Activated CD4-positive, alpha-beta T cell treated with anti-CD3 and anti-CD28 coated beads, Interleukin-2, amount 50 U/mL, for 1 hour (primary cell): ENCODE results near the gene FAM171A2.

Experiments used
- DNase-seq: peaks from one replicate; pipeline ENCODE4 v3.0.0-alpha.2; 2020

The FAM171A2 gene

DNA sequence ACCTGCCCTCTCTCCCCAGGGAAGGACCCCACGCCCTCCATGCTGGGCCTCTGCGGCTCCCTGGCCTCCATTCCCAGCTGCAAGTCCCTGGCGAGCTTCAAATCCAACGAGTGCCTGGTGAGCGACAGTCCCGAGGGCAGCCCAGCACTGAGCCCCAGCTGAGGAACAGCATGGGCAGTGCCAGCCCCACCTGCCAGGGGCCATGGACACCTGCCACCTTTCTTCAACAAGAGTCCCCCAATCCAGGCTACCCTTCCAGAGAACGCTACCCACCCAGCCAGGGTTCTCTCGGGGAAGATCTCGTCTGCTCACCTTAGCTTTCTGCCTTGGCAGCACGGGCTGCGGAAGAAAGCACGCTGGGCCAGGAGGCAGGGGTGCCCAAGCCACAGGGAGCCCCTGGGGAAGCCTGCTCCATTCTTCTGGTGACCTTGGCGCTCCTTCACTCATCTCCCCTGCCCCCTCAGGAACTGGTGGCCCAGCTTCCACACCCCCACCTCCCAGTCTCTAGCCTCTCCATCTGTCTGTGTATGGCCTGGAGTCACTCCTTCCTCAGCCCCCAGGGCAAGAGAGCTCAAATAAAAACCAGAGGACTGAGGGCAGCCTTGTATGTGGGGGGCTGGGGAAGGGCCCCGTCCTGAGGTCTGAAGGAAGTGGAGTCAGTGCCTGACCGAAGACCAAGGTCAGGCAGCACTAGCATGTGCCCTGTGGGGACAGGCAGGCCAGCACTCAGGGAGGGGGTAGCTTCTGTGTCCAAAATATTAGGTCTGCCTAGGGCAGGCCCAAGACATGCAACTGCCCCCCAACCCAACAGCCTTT lies 45.4 kb downstream of the FAM171A2 start:
- no peak for DNase-seq

DNA sequence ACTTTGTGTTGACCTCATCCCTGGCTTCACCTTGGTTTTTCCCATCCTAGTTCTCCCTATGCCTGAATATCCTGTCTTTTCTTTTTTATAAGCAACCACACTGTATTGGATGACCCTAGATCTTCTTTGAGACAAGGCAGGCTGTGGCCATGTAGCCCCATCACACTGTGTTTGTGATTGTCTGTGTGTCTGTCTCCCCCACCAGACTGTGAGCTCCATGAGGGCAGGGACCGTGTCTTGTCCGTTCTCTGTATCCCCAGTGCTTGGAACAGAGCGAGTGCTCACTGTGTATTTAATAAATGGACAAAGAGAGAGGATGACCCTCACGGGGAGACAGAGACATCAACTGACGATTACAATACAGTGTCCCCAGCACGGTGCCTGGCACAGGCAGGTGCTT lies 46.1 kb downstream of the FAM171A2 start:
- DNase-seq = no peak

DNA sequence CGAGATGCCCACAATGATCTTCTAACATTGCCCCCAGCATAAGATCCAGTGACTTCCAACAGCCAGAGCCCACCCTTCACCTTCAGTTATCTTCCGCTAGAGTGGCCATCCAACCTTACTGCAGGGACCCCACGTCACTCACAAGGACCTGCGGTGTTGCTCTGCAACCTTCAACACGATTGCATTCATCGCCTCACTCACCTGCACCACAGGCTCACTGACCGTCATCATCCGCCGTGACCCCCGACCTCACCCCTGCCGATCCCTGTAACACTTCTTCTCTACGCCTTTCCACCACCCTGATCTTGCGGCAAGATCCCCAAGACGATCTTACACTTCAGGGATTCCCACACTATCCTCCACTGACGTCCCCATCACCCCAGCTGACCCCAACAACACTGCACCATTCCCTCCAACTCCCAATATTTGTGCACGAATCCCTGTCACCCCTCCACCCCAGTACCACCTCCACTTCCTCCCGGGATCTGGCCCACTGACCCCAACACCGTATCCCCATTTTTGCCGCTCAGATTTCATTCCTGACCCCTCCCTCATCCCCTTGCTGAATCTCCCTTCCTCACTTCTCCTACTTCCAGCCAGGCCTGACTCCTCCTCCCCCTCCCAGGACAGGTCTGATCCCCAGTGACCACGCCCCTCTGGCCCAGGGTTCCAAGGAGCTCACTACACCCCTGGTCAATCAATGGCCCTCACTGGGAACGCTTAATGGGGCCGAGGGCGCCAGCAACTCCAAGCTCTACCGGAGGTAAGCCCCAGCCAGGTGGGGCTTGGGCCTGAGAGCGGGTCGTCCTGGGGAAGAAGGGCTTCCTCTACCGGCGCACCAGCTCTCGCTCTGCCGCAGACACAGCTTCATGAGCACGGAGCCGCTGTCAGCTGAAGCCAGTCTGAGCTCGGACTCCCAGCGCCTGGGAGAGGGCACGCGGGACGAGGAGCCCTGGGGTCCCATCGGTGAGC lies 47.6 kb downstream of the FAM171A2 start:
- no peak for DNase-seq

DNA sequence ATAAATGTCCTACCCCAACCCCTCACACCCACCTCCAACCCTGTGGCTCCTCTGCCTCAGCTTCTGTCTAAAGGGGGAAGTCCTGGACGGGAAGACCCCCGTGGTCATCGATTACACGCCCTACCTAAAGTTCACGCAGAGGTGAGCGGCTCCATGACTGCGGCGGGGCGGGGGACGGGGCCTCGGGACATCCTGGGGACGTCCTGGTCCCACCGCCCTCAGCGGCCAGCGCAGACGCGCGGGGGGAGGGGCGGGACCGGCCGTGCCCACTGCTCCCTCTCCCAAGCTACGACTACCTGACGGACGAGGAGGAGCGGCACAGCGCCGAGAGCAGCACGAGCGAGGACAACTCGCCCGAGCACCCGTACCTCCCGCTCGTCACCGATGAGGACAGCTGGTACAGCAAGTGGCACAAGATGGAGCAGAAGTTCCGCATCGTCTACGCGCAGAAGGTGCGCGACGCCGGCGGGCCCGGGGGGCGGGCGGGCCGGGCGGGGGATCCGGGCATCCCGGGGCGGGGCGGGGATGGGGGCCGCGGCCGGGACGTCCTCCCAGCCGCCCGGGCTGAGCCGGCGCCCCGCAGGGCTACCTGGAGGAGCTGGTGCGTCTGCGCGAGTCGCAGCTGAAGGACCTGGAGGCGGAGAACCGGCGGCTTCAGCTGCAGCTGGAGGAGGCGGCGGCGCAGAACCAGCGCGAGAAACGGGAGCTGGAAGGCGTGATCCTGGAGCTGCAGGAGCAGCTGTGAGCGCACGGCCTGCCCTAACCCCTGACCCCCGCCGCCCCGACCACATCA lies 48.6 kb downstream of the FAM171A2 start:
- DNase-seq = peak; percentile 25

DNA sequence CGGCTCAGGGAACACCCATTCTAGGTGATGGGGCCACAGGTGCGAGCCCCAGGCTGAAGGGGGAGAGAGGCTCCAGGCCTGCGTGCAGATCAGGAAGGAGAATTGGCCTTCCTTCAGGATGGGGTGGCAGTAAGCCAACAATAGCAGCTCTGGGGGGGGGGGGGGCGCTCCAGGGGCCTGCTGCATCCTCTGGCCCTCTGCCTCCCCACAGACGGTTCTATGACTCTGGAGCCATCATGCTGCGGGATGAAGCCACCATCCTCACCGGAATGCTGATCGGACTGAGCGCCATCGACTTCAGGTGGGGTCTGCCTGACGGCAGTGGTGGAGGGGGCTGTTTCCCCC lies 49.2 kb downstream of the FAM171A2 start:
- DNase-seq = no peak

DNA sequence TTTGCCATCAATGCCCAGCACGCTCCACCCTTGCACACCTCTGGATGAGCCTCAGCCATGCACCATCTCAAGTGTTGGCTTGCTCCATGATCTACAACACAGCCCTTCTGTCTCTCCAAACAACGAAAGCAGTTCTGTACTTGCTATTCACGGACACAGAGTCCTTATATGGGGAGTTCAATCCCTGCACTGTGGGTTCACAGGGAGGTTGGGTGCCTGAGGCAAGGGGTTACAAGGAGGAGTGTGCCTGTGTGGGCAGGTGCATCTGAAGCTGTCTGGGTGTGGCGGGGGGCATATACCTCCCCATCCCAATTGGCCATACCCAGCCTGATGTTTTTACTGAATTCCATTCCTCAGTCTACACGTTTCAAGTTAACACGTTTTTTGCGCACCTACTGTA lies 49.6 kb downstream of the FAM171A2 start:
- DNase-seq = no peak

DNA sequence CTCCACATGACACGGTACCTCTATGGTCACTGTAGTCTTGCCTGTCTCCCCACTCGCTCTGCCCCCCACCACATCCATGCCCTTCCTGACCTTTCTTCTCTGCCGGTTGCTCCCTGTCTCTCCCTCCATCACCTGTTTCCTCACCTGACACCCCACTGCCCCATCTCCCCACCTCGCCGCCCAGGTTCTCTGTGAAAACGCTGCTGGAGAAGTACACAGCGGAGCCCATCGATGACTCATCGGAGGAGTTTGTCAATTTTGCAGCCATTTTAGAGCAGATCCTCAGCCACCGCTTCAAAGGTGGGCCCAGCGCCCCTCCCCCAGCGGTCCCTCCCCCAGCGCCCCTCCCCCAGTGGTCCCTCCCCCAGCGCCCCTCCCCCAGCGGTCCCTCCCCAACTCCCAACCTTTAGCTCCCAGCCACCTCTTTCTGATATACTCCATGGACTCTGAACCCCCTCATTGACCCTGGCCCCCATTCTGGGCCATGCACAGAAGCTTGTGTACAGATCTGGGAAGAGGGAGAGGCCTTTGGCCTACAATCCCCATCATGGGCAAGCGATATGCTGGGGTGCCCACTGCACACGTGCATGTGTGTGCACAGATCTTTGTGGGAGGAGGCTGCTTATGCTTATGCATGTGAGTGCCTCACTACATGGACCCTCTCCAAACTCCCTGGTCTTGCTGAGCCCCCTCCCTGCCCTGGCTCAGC lies 51.1 kb downstream of the FAM171A2 start:
- no peak for DNase-seq

DNA sequence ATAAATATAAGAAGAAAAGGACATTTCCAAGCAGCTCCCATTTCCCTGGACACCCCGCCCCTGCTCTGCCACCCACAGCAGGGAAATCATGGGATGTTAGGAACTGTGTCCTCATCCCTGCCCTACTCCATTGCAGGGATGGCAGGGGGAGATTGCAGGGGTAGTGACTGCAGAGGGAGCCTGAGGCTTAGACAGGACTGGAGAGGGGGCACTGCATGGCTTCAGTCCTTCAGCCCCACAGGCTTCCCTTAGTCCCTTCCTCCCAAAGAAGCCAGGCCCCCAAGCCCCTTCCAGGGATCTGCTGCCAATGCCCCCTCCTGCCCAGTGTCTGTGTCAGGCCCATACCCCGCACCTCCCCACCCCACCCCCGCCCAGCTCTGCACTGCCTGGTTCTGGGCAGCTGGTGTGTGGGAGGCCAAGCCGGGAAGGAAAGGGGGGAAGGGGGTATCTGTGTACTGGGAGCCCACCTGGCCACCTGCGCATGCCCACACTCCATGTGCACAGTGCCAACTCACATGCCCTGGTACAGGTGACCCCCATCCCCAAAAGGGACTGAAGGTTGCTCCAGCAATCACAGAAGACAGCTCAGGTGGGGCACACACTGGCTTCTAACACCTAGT lies 52.0 kb downstream of the FAM171A2 start:
- no peak for DNase-seq

DNA sequence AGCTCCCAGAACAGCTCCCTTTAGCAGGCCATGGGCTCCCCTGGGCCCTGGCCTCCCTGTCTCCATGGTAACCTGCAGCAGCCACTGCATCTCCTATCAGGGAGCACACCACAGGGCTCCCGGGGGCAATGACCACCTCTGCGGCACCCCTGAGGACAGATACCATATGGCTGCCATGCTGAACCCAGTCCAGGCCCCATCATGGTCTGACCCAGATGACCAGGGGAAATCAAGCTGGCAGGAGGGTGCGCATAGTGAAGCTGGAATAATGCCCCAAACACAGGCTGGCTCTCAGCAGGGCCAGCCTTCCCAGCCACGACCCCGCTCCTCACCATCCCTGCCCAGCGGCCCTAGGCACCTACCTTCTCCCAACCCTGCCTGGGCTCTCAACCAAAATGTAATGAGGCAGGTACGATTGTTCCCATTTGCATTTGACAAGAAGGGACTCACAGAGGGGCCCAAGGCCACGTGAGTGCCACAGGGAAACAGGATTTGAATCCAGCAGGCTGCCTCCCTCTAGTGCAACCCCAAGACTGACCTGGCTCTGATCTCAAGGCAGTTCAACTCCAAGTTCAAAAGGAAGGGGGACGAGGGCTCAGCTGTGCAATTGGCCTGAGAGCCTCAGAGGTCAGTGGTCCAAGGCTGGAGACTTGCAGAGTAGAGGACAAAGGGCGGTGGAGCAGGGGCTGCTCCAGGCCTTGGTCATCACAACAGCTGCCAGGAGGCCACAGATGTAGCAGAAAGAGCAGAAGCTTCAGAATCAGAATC lies 52.9 kb downstream of the FAM171A2 start:
- DNase-seq = no peak

DNA sequence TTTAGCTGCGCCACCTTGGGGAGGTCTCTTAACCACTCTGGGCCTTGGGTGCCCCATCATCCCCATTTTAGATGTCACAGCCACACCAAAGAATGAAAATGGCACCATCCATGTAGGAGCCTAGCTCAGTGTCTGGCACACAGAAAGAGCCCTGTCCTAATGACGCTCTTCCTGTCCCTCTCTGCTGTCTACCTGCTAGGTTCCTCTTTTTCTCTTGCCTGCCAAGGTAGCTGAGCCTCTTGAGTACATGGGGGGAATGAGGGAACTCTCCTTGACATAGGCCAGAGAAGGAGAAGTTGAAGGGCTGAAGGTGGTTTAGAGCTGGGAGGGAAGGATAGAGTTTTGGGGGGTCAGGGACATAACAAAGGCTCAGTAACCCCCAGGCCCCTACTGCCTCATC lies 53.5 kb downstream of the FAM171A2 start:
- no peak for DNase-seq

DNA sequence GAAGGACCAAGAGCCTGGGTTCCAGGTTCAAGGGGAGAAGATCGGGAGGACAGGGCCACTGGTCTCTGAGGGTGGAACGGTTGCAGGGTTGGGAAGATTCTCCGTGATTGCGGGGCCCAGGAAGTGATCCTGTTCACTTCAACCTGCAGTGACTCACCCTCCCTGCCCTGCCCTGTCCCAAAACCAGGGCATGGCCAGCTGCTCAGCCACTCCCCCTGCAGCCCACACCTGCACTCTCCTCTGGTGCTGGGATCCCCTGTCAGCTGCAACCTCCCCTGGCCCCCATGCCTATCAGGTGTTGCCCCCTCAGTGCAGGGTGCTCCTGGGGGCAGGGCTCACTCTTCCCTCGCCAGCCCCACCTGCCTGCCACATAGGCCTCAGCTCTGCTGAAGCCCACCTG lies 54.2 kb downstream of the FAM171A2 start:
- DNase-seq = no peak

DNA sequence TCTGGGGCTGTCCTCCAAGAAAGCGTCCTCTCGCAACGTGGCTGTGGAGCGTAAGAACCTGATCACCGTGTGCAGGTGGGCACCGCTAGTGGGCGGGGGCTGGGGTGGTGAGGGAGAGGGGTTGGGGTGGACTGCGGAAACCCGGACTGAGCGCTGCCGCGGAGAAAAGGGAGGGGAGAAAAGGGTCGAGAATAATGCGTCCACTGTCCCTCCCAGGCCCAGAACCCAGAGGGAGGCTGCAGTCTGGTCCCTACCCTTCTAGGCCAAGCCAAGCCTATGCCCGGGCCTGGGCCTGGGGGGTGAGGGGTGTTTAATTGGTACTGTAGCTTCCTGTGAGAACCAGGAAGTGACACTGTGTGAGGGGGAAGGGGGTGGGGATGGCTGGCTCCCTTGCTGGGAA lies 54.8 kb downstream of the FAM171A2 start:
- no peak for DNase-seq

DNA sequence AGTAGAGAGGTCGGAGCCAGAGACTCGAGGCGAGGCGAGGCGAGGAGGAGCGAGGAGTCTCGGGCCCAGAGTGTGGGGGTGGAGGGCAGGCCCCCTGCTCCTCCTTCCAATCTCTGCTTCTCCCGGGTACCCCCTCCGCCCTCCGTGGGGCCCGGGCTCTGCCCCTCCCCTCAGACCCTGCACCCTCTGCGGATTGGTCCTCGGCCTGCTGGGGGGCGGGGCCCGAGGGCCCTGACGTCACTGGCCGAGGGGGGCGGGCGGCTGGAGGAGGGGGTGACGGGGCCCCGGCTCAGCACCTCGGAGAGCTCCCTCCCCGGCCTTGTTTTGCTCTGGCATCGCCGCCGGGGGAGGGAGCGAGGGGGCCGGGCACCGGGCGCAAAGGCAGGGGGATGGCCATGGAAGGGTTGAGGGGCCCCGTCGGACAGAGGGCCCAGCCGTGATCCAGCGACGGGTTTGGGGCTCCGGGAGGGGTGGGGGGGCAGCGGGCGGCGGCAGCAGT lies 55.3 kb downstream of the FAM171A2 start, which contains the start of gene RUNDC3A:
TSS of gene RUNDC3A (plus strand) at position 282 of the 499 bp plus-strand sequence. CDS start 232 bp downstream, outside the sequence.
- peak; percentile 89 for DNase-seq

DNA sequence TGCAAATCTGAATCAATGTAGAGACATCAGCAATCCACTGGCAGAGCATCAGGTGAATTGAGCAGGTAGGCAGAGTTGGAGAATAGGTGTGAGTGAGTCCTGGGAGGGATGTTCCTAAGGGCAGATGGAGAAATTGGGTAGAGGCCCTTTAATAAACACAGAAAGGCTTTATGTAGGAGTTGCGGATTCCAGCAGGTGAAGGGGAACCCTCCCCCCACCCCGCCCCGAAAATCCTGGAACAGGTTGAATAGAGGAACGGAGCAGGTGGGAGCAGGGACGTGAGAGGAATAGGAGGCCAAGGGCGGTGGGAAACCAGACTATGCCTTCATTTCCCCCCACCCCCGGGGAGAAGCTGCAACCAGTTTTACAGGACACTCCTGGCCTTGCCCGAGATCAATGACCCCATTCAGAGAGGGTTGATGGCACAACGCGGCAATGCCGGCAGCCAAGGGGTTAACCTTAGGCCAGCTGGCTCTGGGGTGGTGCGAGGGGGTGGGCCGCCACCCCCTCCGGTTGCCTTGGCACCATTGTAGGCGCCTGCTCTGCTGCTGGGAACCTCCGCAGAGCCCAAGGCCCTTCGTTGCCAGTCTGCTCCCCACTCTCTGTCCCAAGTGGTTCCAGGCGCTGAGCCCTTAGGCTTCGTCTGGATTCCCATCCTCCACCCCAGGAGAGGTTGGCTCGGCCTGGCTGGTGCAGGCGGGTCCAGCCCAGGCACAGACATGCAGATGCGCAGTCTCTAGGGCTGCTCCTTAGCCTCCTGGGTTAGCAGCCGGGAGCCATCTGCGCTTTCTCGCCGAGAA lies 56.1 kb downstream of the FAM171A2 start:
- DNase-seq = no peak

DNA sequence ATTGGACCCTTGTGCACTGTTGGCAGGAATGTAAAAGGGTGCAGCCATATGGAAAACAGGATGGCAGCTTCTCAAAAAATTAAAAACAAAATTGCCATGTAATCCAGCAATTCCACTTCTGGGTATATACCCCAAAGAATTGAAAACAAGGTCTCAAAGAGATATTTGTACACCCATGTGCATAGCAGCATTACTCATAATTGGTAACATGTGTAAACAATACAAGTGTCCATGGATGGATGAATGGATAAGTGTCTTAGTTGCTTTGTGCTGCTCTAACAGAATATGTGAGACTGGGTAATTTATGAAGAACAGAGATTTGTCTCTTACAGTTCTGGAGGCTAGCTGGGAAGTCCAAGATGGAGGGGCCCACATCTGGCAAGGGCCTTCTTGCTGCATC lies 59.0 kb downstream of the FAM171A2 start:
- DNase-seq = no peak
